Measurements from ENCODE around the gene TTR.

The TTR gene

GRCh38 chr18:31624892-31625640 is 33.4 kb downstream of the TTR start:
- no peak for FAIRE-seq

GRCh38 chr18:31626409-31626808 is 34.7 kb downstream of the TTR start:
- TF ChIP-seq POLR2A (IDR thresholded peaks at IDR 0.05; ENCODE audit: low read depth, low read length) (no peak), PAX5 (IDR thresholded peaks at IDR 0.05; ENCODE audit: insufficient read depth, low read length, severe bottlenecking) (no peak), POU2F2 (IDR thresholded peaks at IDR 0.05; ENCODE audit: low read depth, low read length) (no peak), POLR2AphosphoS5 (IDR thresholded peaks at IDR 0.05; ENCODE audit: low read depth, low read length) (no peak), SPI1 (IDR thresholded peaks at IDR 0.05; ENCODE audit: low read depth, low read length) (no peak), TAF1 (IDR thresholded peaks at IDR 0.05; ENCODE audit: low read depth, low read length) (no peak)
- FAIRE-seq (no peak), DNase-seq (ENCODE audit: insufficient read length, low spot score) (no peak)

More at GRCh38 chr18:31624892-31625640, 33.4 kb downstream of the TTR start:
- TF ChIP-seq POLR2A (IDR thresholded peaks at IDR 0.05; ENCODE audit: low read depth, low read length) (no peak), TAF1 (IDR thresholded peaks at IDR 0.05; ENCODE audit: low read depth, low read length) (no peak), SPI1 (IDR thresholded peaks at IDR 0.05; ENCODE audit: low read depth, low read length) (no peak), POLR2AphosphoS5 (IDR thresholded peaks at IDR 0.05; ENCODE audit: low read depth, low read length) (no peak), POU2F2 (IDR thresholded peaks at IDR 0.05; ENCODE audit: low read depth, low read length) (no peak), PAX5 (IDR thresholded peaks at IDR 0.05; ENCODE audit: insufficient read depth, low read length, severe bottlenecking) (no peak)
- DNase-seq (ENCODE audit: insufficient read length, low spot score): no peak

DNA sequence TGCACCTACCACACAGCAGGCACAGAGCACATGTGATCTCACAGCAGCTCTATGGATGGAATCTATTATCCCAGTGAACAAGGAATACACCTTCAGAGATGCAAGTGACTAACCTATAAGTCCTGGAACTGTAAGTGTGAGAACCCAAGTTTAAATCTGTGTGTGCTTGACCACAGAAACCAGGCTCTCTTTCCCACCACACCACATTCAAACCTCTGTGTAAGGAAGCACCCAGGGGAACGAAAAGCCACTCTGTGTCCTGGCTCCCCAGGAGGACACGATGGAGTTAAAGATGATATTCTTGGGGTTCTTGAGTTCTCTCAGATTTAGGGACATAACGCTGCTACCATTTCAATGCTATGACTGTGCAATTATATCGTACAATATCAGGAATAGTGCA is 38.9 kb downstream of the TTR start:
- no peak for DNase-seq (ENCODE audit: insufficient read length, low spot score)
- TF ChIP-seq PAX5 (IDR thresholded peaks at IDR 0.05; ENCODE audit: insufficient read depth, low read length, severe bottlenecking) (no peak), POU2F2 (IDR thresholded peaks at IDR 0.05; ENCODE audit: low read depth, low read length) (no peak)
- FAIRE-seq: peak; percentile 28

GRCh38 chr18:31631526-31631925 is 39.8 kb downstream of the TTR start:
- DNase-seq (ENCODE audit: insufficient read length, low spot score) (no peak), FAIRE-seq (no peak)
- no peak for TF ChIP-seq TAF1 (IDR thresholded peaks at IDR 0.05; ENCODE audit: low read depth, low read length)
- TF ChIP-seq POLR2A (IDR thresholded peaks at IDR 0.05; ENCODE audit: low read depth, low read length): no peak
- no peak for TF ChIP-seq SPI1 (IDR thresholded peaks at IDR 0.05; ENCODE audit: low read depth, low read length)

DNA sequence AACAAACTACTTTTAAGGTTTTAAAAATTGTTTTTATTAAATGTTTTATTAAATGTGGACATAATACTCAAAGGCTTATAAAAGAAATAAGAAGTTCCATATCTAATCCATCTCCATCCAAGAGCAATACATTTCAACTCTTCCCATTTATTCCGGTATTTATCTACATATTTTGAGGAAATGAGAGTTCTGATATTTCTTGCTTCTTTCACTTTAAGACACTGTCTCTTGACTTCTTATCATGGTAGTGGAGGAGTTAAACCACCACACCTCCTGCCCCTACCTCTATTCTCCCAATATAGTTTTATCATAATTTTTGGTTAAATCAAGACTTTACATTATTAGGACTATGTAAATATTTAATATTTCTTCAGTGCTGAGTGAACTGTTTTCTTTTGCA is 40.7 kb downstream of the TTR start:
- DNase-seq (ENCODE audit: insufficient read length, low spot score) (no peak), FAIRE-seq (no peak)
- TF ChIP-seq TAF1 (IDR thresholded peaks at IDR 0.05; ENCODE audit: low read depth, low read length) (no peak), SPI1 (IDR thresholded peaks at IDR 0.05; ENCODE audit: low read depth, low read length) (peak; percentile 57)

- TF ChIP-seq SPI1 (IDR thresholded peaks at IDR 0.05; ENCODE audit: low read depth, low read length) (peak; percentile 81), TAF1 (IDR thresholded peaks at IDR 0.05; ENCODE audit: low read depth, low read length) (no peak)
- FAIRE-seq: peak; percentile 77
Measured at GRCh38 chr18:31633392-31634330, 42.0 kb downstream of the TTR start.

DNA sequence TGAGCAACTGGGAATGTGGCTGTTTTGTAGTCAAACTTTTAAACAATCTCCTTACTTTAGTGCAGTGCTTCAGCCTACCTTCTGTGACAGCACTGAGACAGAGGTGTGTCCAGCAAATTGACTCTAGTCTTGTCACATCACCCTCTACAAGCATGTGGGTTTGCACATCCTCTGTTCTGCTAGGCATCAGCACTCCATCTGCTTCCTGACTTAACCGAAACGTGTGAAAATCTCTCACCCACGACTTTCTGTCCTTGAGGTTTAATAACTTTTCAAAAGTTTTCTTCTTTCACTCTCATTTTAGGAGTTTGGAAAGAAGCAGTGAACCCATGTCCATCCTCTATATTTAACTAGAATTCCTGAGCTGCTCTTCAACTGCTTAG is 42.6 kb downstream of the TTR start:
- peak; percentile 99 for FAIRE-seq
- no peak for DNase-seq (ENCODE audit: insufficient read length, low spot score)
- TF ChIP-seq SPI1 (IDR thresholded peaks at IDR 0.05; ENCODE audit: low read depth, low read length): peak; percentile 29; the same call in 1 of the 2 replicates
- no peak for TF ChIP-seq PAX5 (IDR thresholded peaks at IDR 0.05; ENCODE audit: insufficient read depth, low read length, severe bottlenecking)
- TF ChIP-seq POU2F2 (IDR thresholded peaks at IDR 0.05; ENCODE audit: low read depth, low read length): 0 out of 2 replicates have a peak, but pooled peaks have one; percentile 36
- TF ChIP-seq POLR2A (IDR thresholded peaks at IDR 0.05; ENCODE audit: low read depth, low read length): 0 out of 2 replicates have a peak, but pooled peaks have one; percentile 43
- TF ChIP-seq TAF1 (IDR thresholded peaks at IDR 0.05; ENCODE audit: low read depth, low read length): no peak
- TF ChIP-seq POLR2AphosphoS5 (IDR thresholded peaks at IDR 0.05; ENCODE audit: low read depth, low read length): no peak

More at GRCh38 chr18:31633392-31634330, 42.0 kb downstream of the TTR start:
- DNase-seq (ENCODE audit: insufficient read length, low spot score): no peak

- TF ChIP-seq TAF1 (IDR thresholded peaks at IDR 0.05; ENCODE audit: low read depth, low read length): no peak
- no peak for TF ChIP-seq POU2F2 (IDR thresholded peaks at IDR 0.05; ENCODE audit: low read depth, low read length)
- no peak for TF ChIP-seq POLR2AphosphoS5 (IDR thresholded peaks at IDR 0.05; ENCODE audit: low read depth, low read length)
- no peak for TF ChIP-seq PAX5 (IDR thresholded peaks at IDR 0.05; ENCODE audit: insufficient read depth, low read length, severe bottlenecking)
- TF ChIP-seq SPI1 (IDR thresholded peaks at IDR 0.05; ENCODE audit: low read depth, low read length): no peak
- no peak for TF ChIP-seq POLR2A (IDR thresholded peaks at IDR 0.05; ENCODE audit: low read depth, low read length)
- FAIRE-seq: no peak
- no peak for DNase-seq (ENCODE audit: insufficient read length, low spot score)
Measured at GRCh38 chr18:31636387-31636786, 44.7 kb downstream of the TTR start.

DNA sequence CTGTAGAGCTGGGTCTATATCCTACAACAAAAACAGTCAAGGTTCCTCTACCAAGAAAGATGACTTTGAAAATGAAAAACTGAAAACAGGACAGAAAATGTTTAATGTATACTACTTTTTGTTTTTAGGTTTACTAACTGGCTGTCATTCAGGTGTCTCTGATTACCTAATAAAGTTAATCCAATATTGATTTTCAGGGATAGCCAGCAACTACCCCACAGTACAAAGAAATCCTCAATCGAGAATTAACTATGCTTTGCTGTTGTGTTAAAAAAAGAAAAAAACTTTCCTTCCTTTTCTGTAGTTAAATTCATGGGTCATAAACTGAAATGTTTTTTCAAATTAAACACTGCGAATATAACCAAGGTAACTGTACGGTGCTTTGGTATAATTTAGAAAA is 45.8 kb downstream of the TTR start:
- no peak for TF ChIP-seq POU2F2 (IDR thresholded peaks at IDR 0.05; ENCODE audit: low read depth, low read length)
- TF ChIP-seq POLR2A (IDR thresholded peaks at IDR 0.05; ENCODE audit: low read depth, low read length): no peak
- TF ChIP-seq PAX5 (IDR thresholded peaks at IDR 0.05; ENCODE audit: insufficient read depth, low read length, severe bottlenecking): no peak
- no peak for TF ChIP-seq TAF1 (IDR thresholded peaks at IDR 0.05; ENCODE audit: low read depth, low read length)
- no peak for TF ChIP-seq SPI1 (IDR thresholded peaks at IDR 0.05; ENCODE audit: low read depth, low read length)
- TF ChIP-seq POLR2AphosphoS5 (IDR thresholded peaks at IDR 0.05; ENCODE audit: low read depth, low read length): no peak
- no peak for FAIRE-seq
- no peak for DNase-seq (ENCODE audit: insufficient read length, low spot score)

DNA sequence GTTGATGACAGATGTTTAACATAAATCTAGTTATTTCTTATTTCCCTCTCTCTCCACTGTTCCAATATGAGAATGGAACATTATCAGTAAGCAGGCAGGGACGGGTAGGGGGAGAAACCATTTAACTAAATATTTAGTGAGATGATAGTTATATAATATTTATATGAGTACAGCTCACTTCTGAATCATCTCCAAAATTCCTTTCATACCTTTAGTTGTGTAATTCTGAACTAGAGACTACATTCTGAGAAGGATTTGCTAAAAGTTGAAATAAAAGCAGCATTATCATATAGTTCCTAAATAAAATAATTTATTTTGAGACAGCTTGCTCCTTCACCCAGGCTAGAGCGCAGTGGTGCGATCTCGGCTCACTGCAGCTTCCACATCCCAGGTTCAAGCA is 51.3 kb downstream of the TTR start:
- TF ChIP-seq POLR2A (IDR thresholded peaks at IDR 0.05; ENCODE audit: low read depth, low read length): no peak
- no peak for TF ChIP-seq TAF1 (IDR thresholded peaks at IDR 0.05; ENCODE audit: low read depth, low read length)
- no peak for TF ChIP-seq SPI1 (IDR thresholded peaks at IDR 0.05; ENCODE audit: low read depth, low read length)
- no peak for TF ChIP-seq POLR2AphosphoS5 (IDR thresholded peaks at IDR 0.05; ENCODE audit: low read depth, low read length)
- no peak for TF ChIP-seq PAX5 (IDR thresholded peaks at IDR 0.05; ENCODE audit: insufficient read depth, low read length, severe bottlenecking)
- TF ChIP-seq POU2F2 (IDR thresholded peaks at IDR 0.05; ENCODE audit: low read depth, low read length): no peak
- FAIRE-seq (no peak), DNase-seq (ENCODE audit: insufficient read length, low spot score) (no peak)

Data from GM12891 (cell line).